ENCODE data around the gene SPAG16.

The SPAG16 gene

DNA sequence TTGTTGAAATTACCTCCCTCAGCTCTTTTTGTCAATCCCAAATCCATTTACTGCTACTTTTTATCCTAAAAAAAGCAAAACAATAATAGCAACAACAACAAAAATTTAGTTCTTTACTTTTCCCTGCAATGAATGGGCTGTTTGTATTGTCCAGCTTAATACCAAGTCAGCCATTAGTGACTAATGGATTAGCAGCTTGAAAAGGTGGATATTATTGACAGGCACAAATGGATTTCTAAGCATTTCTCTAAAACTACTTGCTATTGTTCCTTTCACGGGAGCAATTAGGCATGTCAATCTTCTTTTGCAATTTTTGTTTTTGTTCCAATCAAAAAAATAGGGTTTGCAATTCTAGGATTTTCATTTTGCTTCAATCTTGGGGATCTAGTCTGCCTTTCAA is 32.1 kb upstream of the SPAG16 start:
- no peak for DNase-seq (ENCODE audit: extremely low read depth, low read depth)
- TF ChIP-seq, protein P1, sequence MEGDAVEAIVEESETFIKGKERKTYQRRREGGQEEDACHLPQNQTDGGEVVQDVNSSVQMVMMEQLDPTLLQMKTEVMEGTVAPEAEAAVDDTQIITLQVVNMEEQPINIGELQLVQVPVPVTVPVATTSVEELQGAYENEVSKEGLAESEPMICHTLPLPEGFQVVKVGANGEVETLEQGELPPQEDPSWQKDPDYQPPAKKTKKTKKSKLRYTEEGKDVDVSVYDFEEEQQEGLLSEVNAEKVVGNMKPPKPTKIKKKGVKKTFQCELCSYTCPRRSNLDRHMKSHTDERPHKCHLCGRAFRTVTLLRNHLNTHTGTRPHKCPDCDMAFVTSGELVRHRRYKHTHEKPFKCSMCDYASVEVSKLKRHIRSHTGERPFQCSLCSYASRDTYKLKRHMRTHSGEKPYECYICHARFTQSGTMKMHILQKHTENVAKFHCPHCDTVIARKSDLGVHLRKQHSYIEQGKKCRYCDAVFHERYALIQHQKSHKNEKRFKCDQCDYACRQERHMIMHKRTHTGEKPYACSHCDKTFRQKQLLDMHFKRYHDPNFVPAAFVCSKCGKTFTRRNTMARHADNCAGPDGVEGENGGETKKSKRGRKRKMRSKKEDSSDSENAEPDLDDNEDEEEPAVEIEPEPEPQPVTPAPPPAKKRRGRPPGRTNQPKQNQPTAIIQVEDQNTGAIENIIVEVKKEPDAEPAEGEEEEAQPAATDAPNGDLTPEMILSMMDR (IDR thresholded peaks at IDR 0.05; ENCODE audit: low read depth, low read length): no peak

DNA sequence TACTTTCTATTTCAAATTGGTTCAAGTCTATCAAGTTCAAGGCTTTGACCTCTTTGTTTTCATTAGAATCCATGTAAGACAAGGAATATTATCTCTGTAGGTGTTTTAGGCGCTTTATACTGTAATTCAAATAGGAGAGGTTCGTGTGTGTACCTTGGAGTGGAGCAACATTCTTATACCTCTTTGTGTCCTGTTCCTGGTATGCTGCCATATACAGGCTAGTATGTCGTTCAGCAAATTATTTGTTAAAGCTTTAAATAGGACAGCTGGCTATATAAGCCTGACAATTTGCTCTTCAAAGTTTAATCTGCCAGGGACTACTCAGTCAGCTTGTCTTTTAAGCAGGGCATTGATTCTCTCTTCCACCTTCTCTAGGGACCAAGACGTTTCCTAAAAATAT is 31.1 kb upstream of the SPAG16 start:
- DNase-seq (ENCODE audit: extremely low read depth, low read depth): no peak
- TF ChIP-seq, protein P1 (IDR thresholded peaks at IDR 0.05; ENCODE audit: low read depth, low read length): no peak

GRCh38 chr2:213259266-213259665 is 25.0 kb upstream of the SPAG16 start:
- no peak for DNase-seq (ENCODE audit: extremely low read depth, low read depth)
- TF ChIP-seq, protein P1 (IDR thresholded peaks at IDR 0.05; ENCODE audit: low read depth, low read length): no peak

GRCh38 chr2:213261237-213261636 is 23.0 kb upstream of the SPAG16 start:
- no peak for DNase-seq (ENCODE audit: extremely low read depth, low read depth)
- TF ChIP-seq, protein P1 (IDR thresholded peaks at IDR 0.05; ENCODE audit: low read depth, low read length): no peak

DNA sequence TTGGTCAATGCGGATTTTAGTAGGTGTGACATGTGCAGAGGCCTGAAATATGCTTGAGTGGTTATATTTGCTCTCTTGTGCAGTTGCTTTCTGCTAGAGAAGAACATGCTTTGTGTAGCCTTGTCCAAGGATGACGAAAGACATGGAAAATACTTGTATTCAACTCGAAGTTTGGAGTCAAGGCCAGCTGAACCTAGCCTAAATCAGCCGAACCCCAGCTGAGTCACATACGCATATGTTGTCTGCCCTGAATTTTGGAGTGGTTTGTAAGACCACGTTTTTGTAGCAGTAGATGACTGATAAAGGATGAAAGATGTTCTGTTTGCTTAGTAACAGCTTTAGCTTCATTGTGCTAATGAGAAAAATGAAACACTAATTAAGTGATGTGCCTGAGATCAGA is 22.5 kb upstream of the SPAG16 start:
- TF ChIP-seq, protein P1 (IDR thresholded peaks at IDR 0.05; ENCODE audit: low read depth, low read length): no peak
- DNase-seq (ENCODE audit: extremely low read depth, low read depth): no peak

DNA sequence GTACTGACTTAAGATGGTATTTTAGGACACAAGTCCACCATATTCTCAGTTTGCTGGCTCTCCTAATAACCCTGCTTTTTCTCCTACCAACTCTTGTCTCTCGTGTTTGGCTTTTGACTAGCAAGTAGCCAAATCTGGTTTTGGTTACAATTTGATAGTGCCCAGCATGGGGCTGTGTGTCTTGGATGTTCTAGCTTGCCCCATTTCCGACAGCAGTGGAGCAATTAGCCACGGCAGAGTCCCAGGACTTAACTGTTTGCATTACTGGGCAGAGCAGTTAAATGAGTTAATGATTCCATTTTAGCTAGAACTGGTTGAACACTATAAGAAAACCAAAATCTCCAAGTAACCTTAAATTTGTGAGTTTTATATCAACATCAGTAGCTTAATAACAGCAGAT is 18.6 kb upstream of the SPAG16 start:
- TF ChIP-seq, protein P1 (IDR thresholded peaks at IDR 0.05; ENCODE audit: low read depth, low read length): no peak
- DNase-seq (ENCODE audit: extremely low read depth, low read depth): no peak

GRCh38 chr2:213266421-213266820 is 17.8 kb upstream of the SPAG16 start:
- TF ChIP-seq, protein P1 (IDR thresholded peaks at IDR 0.05; ENCODE audit: low read depth, low read length): no peak
- no peak for DNase-seq (ENCODE audit: extremely low read depth, low read depth)

Measured in AG09319 (cell line).